Measurements from ENCODE around the gene PDE5A.

Gene PDE5A

DNA sequence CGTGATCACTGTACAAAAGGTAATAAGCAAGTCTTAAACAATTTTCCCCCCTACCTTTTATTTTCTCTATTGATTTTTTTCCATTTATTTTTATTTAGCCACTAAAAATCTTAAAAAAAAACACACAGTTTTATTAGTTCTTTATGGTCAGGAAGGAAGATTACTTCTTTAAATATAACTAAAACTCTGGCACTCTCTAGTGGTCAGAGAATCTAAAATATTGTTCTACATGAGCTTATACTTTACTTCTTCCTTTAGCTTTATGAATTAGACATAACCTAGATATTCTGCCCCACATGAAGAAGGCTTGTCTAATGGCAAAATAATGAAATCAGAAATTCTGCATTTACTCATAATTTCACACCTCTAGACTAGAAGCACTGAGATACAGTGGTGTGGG is 135.2 kb downstream of the PDE5A start:
- TF ChIP-seq, protein P1, sequence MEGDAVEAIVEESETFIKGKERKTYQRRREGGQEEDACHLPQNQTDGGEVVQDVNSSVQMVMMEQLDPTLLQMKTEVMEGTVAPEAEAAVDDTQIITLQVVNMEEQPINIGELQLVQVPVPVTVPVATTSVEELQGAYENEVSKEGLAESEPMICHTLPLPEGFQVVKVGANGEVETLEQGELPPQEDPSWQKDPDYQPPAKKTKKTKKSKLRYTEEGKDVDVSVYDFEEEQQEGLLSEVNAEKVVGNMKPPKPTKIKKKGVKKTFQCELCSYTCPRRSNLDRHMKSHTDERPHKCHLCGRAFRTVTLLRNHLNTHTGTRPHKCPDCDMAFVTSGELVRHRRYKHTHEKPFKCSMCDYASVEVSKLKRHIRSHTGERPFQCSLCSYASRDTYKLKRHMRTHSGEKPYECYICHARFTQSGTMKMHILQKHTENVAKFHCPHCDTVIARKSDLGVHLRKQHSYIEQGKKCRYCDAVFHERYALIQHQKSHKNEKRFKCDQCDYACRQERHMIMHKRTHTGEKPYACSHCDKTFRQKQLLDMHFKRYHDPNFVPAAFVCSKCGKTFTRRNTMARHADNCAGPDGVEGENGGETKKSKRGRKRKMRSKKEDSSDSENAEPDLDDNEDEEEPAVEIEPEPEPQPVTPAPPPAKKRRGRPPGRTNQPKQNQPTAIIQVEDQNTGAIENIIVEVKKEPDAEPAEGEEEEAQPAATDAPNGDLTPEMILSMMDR (IDR thresholded peaks at IDR 0.05; ENCODE audit: low read depth, low read length): no peak
- no peak overlapping the region for H3K4me3 ChIP-seq (ENCODE audit: low read depth, low read length)

GRCh38 chr4:119490335-119490734 is 138.3 kb downstream of the PDE5A start:
- H3K4me3 ChIP-seq (ENCODE audit: low read depth, low read length): no peak overlapping the region
- TF ChIP-seq, protein P1 (IDR thresholded peaks at IDR 0.05; ENCODE audit: low read depth, low read length): peak; percentile 18; the same call in 1 of the 2 replicates

DNA sequence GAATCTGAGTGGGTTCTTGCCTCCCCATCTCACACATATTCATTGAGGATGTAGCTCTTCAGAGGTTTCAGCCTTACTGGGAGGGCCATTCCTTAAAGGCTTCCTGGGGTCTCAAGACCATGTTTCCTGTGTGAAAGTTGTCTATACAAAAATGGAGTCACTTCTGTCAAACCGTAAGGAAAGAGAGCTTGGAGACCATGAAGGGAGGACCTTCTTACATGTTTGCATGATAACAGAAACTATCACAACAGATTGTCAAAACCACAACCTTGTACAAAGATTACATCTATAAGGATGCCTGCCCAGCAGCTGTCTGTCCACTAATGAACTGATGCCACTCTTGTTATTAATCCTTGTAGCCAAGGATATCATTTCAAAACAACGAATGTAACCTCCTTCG is 139.3 kb downstream of the PDE5A start:
- H3K4me3 ChIP-seq (ENCODE audit: low read depth, low read length): no peak overlapping the region
- TF ChIP-seq, protein P1 (IDR thresholded peaks at IDR 0.05; ENCODE audit: low read depth, low read length): no peak

DNA sequence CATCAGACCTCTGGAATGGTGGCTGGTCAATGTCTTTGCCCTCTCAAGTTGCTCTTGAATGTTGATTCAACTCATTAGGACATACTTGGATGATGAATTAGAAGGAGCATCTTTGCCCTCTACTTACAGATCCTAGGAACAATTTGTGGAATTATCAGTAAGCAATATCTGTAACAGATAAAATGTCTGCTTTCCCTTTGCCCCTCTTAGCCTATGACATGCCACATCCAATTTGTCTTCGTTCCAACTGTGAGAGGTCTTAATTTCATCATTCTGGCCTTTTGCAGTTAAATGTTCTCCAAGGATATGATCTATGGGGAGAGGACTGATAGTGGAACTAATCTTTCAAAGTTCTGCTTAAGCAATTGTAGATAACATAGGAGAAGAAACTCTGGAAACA is 148.3 kb downstream of the PDE5A start:
- H3K4me3 ChIP-seq (ENCODE audit: low read depth, low read length): no peak overlapping the region
- TF ChIP-seq, protein P1 (IDR thresholded peaks at IDR 0.05; ENCODE audit: low read depth, low read length): no peak

DNA sequence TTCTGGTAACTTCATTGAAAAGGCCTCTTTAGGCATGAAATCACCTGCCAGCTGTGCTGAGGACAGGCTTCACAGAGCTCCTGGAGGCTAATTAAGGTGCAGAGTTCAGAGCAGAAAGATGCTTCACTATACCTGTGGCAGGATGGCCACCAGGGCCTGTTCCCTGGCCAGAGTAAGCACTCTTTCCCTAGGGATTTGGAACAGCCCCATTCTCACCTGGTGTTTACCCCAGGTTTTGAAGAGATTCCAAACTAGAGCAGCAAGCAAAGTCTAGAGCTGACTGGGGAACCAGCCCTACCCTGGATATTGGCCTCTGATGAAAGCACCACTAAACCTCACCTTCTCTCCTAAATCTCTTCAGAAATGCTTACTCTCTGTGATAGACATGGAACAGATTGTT is 148.8 kb downstream of the PDE5A start:
- no peak overlapping the region for H3K4me3 ChIP-seq (ENCODE audit: low read depth, low read length)
- TF ChIP-seq, protein P1 (IDR thresholded peaks at IDR 0.05; ENCODE audit: low read depth, low read length): no peak

DNA sequence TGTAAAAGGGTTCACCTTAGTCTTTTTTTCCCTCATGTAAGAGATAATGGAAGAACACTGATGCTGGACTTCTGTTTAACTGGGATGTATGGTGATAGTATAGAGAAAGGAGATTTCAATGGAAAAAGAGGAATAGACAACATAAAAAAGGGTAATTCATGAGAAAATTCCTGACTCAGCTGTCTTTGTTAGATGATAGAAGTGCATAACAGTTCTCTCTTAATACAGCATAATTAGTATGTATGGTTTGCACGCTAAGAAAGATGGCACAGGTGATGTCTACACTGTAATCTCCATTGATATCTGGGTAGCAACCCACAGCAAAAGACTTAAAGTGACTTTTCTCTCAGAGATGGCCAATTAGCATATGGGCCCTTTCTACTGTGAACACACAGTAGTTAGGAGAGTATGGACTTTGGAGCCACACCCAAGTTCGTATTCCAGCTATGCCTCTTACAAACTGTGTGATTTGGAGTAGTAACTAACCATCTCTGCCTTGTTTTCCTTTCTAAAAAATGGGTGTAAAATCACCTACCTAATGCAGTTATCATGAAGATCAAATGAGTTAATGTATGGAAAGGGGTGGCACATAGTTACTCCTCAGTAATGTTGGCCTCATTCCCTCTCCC is 149.3 kb downstream of the PDE5A start:
- TF ChIP-seq, protein P1 (IDR thresholded peaks at IDR 0.05; ENCODE audit: low read depth, low read length): no peak
- no peak overlapping the region for H3K4me3 ChIP-seq (ENCODE audit: low read depth, low read length)

GRCh38 chr4:119478446-119479179 is 150.0 kb downstream of the PDE5A start:
- H3K4me3 ChIP-seq (ENCODE audit: low read depth, low read length): no peak overlapping the region
- TF ChIP-seq, protein P1 (IDR thresholded peaks at IDR 0.05; ENCODE audit: low read depth, low read length): no peak
